Measurements from ENCODE around the gene STX11. TPM values are rescaled to one million over a fixed set of nuclear protein-coding genes. Genes with fewer than 3 reads are reported as not detected.

The STX11 gene
- under 0.01 and 0.71 TPM in 2 replicates for total RNA-seq

DNA sequence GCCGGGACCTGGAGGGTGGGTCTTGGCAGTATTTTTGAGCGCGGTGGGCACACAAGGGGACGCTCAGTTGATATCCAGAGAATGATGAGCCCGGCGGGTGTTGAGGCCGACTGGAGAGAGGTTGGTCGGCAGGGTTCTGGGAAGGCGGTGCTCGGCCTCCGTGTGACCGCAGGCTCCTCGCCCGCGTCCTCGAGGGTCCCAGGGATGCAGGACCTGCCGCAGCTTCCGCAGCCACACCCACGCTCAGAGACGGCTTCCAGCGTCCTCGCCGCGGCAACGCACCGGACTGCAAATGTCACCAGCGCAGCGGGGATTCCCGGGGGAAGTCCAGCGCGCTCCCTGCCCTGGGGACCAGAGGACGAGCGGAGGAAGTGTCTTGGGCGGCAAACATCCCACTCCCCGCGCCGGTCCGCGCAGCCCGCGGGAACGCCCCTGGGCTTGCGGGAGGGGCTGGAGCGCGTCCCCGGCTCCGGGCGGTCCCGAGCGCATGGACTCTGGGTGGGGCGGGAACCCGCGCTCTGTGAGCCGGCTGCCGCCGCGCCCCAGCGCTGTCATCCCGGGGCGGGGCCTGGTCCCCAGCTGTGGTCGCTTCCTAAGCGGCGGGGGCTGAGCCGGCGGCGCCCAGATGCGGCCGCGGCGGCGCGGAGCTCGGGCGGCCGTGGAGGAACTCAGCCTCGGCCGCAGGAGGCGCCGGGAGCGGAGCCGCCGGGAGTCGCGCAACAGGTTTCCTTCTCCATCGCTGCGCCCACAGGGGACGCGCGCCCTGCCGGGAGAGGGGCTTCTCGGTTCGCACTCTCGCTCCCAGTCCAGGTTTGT, at the start of gene STX11:
Gene STX11 (plus strand): TSS at position 624 of the 816 bp plus-strand sequence. CDS start 36,111 bp downstream, outside the sequence.

Other genes starting within 250 kb of the STX11 start
- 3.7 and 12.2 TPM in 2 replicates for gene PLAGL1, start 142.3 kb upstream of the STX11 start, total RNA-seq
- gene SF3B5, start 54.9 kb upstream of the STX11 start, total RNA-seq: 298 and 304 TPM in 2 replicates
- gene UTRN, start 134.8 kb downstream of the STX11 start, total RNA-seq: 49.0 and 83.5 TPM in 2 replicates

All from myometrial cell (primary cell).